ENCODE measurements around the gene ZBTB20. TPM values are rescaled to one million over a fixed set of nuclear protein-coding genes. Genes with fewer than 3 reads are reported as not detected.

ZBTB20 gene
- total RNA-seq, 1 experiment from 2014 or later, result 4.8 TPM

DNA sequence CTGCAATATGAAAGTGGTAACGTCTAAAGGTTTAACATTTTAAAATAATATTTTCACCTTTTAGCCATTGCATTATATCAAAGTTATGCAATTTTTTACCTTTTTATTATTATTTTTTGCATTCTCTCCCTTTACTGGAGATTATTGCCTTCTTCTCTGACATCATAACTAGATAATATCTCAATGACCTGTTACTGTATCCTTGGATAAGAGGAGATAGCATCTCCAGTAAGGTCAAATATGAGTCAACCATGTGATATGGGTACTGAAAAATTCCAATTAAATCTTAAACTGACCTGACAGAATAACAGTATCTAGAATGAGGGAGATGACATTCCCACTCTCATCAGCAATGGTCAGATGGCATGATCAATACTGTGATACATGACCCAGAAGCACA lies 108.3 kb downstream of the ZBTB20 start:
- no peak for DNase-seq (ENCODE audit: extremely low read depth, low read depth)

DNA sequence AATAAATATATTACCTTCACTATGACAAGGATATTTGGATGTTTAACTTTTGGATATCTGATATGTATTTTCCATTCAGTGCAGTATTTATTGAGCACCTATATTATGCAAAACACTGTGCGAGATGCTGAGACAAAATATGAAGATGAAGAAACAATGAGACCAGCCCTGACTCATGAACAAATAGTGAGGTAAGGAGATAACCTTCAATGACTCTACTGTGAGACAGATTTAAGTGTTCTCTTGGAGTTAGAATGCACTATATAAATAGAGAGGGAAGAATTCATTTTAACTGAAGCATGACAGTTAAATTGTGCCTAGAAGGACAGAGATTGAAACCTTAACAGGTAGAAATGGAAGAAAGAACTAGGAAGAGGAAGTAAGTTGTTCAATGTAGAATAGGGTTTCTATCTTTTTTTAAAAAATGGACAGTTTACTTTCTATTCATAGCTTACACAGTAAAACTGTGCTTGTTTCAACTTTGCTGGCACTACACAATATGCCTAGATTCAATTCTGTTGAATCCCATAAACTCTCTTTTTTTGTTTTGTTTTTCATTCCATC lies 124.2 kb downstream of the ZBTB20 start:
- no peak for DNase-seq (ENCODE audit: extremely low read depth, low read depth)

DNA sequence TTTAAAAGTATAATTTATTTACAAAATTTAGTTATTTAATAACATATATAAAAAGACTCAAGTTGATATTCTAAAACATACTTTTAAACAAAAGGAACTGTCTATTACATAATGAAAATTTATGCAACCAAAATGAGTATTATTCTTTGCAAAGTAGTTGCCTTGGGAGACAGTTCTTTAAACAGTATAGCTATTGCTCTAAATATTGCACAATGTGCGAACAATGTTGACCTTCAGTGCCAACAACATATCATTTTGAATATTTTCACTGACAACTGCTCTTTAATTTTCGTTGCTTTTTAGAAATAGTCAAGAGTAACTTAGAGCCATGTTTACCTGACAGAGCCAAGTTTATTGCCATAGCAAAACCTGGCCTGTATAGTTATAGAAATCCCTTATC lies 124.9 kb downstream of the ZBTB20 start:
- DNase-seq (ENCODE audit: extremely low read depth, low read depth), result no peak

DNA sequence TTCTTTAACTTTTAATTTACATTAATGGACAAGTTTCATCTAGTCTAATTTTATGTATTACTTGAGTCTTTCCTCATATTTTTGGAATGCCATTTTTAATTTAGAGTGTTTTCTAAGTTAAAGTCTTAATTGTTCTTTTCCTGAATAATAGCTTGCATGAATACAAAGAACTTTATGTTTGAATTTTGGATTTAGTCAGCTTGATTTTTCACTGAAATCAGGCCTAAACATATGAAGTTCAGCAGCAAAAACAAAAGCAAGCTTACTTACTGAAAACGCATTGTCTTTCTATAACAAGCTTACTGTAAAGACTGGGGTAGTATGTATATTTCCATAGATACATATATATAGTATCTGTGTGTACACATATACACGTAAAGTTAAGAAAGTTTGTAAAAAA lies 126.0 kb downstream of the ZBTB20 start:
- DNase-seq (ENCODE audit: extremely low read depth, low read depth), result no peak

DNA sequence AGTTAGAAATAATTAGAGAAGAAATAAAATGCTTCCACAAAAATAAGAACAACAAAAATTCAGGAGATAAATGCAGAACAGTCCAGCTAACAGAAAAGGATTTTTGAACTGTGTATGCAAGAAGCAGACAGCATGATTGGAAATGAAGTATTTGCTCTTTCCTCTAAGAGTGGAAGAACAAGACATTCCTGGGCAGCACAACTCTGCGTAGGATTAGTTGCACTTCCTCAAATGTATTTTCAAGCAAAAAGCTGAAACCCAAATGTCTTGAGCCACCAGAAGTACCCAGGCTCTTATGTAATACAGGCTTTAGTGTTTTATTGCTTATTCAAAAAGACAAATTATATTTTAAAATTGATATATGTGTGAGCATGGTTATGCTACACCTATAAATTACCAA lies 127.2 kb downstream of the ZBTB20 start:
- no peak for DNase-seq (ENCODE audit: extremely low read depth, low read depth)

DNA sequence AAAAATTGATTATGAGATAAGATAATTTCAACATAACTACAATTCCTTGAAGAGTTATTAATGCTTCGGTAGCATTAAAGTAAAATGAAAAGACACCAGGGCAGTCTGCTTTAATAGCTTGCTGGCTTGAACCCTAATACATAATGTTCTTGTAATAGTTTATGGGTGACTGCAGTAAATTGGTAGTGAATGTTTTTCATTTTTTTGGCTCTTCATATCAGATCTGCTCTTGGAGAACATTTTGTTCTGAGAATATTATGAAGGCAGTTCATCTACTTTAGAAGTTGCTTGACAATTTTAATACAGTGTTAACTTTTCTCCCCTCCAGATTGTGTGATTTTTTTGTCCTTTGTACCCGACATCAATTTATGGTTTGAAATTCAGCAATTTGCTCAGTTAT lies 128.4 kb downstream of the ZBTB20 start:
- no peak for DNase-seq (ENCODE audit: extremely low read depth, low read depth)

DNA sequence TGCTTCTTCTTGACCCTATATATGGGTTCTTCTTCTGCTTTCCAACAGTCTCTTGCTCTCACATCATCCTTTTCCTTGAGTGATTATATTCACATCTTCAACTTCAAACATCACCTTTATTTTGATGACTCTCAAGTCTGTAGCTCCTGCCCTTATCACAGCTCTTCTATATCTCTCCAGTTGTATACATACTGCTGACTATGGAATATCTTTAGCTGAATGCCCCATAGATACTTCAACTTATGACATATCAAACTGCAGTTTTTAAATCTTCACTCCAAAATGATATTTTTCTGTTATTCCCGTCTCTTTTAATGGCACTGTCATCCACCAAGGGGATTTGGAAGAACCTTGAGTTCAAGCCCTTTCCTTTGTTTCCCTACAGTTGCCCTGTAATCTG lies 139.1 kb downstream of the ZBTB20 start:
- no peak for DNase-seq (ENCODE audit: extremely low read depth, low read depth)

DNA sequence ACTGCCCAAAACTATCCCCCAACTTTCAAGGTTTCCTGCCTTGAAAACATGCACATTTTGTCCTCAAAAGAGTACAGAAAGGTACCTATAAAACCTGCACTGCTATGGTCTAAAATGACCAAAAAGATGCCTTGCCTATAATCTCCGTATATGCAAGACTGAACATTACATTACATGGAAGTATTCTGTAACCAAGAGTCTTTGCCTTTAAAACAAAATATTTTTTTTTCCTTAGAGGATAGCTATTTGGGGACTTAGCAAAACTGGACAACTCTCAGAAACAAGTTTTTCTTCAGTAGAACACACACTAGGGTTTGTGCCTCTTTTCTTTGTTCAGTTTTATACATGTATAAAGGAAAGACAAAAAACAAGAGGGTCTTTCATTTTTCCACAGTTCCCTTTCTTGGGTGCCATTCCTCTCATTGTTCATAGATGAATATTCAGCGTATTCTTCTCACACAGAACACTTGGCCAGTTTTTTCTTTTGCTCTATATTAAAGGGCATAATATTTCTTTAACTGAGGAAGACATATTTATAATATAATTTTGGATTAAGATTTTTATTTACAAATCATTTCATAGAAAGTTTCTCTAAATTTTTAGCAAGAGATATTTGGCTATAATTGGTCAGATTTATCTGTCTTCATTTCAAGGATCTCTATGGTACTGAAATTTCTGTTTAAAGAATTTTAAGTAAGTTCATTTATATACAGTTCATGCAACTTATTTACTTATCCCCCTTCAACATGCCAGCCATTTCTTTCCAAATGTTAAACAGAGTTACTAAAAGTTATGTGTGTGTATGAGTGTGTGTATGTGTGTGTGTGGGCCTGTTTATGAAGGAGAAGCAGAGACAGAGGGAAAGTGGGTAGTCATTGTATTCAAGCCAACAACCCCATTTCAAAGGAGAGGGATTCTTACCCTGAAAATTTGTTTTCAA lies 142.6 kb downstream of the ZBTB20 start:
- DNase-seq (ENCODE audit: extremely low read depth, low read depth), result no peak

DNA sequence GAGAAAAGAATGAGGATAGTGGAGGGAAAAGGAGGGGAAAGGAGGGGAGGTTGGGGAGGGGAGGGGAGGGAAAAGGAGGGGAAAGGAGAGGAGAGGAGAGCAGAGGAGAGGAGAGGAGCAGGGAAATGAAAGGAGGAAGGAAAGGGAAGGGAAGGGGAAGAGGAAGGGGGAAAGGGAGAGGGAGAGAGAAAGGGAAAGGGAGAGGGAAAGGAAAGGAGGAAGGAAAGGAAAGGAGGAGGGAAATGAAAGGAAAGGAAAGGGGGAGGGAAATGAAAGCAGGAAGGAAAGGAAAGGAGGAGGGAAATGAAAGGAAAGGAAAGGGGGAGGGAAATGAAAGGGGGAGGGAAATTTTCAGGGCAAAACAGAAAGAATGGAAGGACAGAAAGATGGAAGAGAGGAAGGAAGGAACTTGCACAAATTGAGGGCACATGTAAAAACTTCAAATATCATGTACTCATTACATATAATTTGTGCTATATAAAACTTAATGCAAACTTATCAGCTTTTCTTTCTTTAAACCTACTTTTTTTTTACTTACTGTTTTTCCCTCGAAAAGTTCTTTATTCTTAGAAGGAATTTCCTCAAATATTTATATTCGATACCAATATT lies 148.0 kb downstream of the ZBTB20 start:
- no peak for DNase-seq (ENCODE audit: extremely low read depth, low read depth)

DNA sequence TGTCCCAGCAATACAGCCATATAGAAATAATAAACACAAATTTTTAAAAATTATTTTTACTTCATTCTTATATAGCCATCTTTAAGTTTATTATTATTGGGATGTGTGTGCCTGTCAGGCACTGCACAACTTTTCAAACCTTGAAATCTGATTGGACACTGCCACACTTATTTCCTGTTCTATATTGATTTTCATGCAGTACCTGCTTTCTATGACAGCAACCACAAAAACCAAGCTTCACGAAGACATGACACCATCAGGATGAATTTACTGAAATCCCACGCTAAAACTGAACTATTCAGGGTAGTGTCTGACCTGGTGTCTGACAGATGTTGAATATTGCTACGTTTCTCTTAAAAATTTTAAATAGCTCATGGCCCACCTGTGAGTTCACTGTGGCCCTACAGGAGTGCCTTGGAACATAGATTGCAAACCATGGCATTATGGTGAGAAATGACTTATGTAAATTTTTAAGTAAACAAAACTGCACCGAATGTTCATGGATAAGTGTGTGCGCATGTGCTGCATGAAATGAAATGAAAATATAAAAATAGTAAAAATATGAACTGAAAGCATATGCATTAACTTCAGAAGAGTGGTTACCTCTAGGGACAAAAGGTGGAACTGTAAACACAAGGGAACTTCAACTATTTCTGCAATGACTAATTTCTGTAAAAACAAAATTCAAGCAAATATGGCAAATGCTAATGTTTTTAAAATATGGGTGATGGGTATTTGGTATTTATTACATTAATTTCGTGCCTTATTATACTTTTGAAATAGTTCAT lies 152.3 kb downstream of the ZBTB20 start:
- no peak for DNase-seq (ENCODE audit: extremely low read depth, low read depth)

DNA sequence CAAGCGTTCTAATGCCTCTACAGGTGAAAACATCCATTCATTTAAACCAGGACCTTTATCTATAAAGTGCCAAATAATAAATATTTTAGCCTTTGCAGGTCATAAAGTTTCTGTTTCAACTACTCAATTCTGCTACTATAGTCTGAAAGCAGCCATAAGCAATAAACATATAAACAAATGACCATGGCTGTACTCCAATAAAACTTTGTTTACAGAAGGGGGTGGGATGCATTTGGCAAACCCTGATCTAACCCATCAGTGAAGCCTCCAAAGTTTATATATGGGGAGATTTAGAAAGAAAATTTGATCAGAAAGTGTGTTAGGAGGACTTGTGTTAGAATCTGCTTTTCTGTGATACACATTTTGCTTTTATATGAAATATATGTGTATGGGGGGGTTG lies 161.3 kb downstream of the ZBTB20 start:
- DNase-seq (ENCODE audit: extremely low read depth, low read depth), result no peak

DNA sequence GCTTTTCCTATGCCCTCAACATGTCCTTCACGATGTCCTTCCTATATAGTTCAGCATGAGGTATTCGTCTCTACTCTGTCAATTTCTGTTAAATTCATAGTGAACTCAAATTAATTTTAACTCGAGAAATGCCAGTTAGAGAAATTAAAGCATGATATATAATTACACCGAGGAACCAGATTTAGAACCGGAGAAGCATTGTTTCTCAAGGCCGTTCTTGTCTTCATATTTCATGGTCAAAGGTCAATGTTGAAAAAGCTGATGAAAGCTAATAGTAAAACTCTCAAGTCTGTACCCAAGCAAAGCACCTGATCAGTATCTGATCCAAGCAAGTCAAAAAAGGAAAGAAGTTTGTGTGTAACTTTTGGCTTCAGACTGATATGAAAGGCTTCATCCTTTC lies 163.8 kb downstream of the ZBTB20 start:
- no peak for DNase-seq (ENCODE audit: extremely low read depth, low read depth)

DNA sequence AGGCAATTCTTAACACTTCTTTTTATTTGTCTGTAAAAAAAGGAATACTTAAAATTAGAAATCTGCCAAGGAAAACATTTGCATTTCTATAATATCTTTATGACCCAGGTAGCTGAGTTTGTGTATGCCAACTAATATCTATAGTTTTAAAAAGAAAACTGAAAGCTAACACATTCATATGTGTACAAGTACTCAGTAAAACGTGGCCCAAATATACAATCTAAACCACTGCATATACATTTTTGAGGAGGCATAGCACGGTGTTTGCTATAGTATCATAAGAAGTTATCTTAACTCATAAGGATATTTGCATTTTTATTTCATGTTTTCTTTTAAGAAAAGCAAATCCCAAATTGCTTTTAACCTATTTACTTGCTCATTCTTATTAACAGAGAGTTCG lies 172.7 kb downstream of the ZBTB20 start:
- no peak for DNase-seq (ENCODE audit: extremely low read depth, low read depth)

DNA sequence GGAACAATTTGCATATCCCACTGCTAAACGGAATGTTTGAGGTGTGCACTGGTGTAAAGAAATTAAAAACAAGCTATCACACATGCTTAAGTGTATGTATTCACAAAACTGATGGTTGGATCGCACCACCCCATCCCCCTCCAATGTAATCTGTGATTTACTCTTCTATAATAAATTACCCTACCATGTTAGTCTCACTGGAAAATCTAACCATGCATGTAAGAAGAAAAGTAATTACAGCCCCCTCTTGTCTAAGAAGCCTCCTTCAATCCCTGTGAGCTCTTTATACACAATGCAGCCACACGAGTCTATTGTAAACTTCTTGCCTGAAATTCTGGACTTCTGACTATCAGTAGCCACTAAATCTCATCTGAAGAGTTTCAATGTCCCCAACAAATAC lies 173.6 kb downstream of the ZBTB20 start:
- no peak for DNase-seq (ENCODE audit: extremely low read depth, low read depth)

DNA sequence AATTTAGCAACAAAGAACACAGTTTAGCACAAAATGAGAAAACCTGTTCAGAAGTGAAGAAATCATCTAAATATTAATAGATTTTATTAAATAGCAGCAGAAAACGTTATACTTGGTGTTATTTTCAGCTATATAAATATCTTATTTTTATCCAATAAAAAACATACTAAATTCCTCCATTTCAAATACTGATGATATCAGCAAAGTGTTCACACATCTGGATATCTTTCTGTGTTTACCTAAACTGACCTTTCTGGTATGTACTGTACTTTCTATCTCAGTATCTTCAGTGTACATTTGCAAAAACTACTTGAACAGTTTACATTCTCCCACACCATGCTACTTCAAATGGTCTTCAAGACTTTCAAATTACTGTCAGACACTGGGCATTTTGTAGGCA lies 179.9 kb downstream of the ZBTB20 start:
- no peak for DNase-seq (ENCODE audit: extremely low read depth, low read depth)

DNA sequence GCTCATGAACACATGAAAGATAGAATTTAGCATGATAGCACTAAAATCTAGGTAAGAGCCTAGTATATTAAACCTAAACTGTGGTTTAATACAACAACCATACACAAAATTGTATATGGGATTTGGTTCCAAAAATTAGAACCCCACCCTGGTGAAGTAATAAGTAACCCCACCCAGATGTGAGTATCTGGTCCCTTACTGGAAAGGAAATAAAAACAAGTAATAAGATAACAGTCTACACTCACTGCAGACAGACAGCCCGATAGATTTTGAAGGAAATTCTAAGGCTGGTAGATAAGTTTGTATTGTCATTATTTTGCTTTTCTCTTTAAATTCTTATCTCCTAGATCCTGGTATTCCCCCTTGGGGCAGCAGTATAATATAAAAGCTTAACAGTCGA lies 184.9 kb downstream of the ZBTB20 start:
- DNase-seq (ENCODE audit: extremely low read depth, low read depth), result no peak

DNA sequence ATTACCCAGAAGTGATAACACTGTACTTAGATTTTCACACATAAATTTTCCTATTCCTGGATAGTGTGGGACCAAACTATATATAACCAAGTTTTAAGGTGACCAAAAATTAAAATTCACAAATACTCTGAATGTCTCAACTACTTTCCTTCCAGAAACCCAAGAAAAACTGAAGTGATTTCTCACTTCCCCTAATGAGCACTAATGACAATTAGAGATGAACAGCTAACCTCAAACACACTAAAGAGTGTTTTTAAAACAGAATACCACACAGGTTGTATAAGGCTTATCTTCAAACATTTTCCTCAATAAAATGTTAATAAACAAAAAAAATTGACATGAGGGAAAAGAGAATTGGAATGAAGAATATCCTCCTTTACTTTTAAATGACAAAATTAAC lies 188.2 kb downstream of the ZBTB20 start:
- no peak for DNase-seq (ENCODE audit: extremely low read depth, low read depth)

DNA sequence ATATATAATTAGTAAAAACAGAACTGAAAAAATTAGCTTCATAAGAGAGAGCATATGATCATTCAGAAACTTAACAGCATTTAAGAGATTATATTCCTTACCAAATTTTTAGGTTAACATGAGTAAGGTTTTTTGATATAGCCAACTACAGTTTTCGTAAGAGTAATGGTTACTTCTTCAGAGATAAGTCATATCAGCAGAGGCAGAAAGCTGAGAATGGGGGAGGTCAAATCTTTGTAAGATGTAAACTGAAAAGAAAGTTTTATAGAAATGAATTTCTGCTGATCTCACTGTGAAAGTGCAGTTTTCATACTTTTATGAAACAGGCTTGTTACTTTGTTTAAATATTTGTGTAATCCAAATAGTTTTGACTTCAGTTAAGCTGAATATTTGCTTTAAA lies 193.3 kb downstream of the ZBTB20 start:
- DNase-seq (ENCODE audit: extremely low read depth, low read depth), result no peak

DNA sequence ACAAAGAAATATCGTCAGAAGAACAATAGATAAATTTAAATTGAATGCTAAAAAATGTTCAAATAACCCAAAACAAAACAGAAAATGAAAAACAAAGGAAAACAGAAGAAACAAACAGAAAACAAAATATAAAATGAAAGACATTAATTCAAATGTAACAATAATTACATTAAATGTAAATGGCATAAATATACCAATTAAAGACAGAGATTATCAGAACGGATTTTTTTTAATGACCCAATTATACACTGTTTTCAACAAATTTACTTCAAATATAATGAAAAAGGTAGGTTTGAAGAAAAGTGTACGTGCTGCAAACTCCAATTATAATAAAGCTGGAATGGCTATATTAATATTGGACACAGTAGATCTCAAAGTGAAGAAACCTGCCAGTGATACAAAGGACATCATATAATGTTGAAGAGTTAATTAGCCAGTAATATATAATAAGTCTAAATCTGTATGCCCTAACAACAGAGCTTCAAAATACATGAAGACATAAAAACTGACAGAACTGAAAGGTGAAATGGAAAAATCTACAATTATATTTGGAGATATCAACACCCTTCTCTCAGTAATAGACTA lies 193.8 kb downstream of the ZBTB20 start:
- DNase-seq (ENCODE audit: extremely low read depth, low read depth), result no peak

DNA sequence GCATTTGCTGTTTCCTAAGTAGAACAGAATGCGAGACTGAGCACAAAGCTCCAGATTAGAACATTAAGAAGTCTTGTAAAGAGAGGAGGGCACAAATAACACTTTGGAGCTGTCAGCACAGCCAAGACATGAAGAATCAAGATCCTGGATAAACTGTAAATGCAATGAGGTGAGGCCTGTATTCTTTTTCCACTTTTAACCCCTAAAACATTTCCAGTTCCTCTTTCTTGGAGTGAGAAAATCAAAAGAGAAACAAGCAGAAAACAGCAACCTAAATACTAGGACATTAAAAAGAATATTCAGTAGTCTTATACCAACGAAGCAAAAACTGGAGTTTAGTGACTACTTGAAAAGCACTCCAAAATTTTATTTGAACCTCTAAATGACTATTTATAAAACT lies 204.3 kb downstream of the ZBTB20 start:
- DNase-seq (ENCODE audit: extremely low read depth, low read depth), result no peak

All from NCI-H460 (cell line).